Activated CD8-positive, alpha-beta memory T cell treated with anti-CD3 and anti-CD28 coated beads, Interleukin-2, amount 50 U/mL, for 48 hours (primary cell): Measurements from ENCODE around the gene TRPM6.
"Not testable (repeated sequence)": the region's sequence is repeated elsewhere in the genome, so short reads cannot be mapped to it uniquely, and the experiment has no call there.

Source experiments
- DNase-seq: peaks from one replicate; pipeline ENCODE4 v3.0.0-alpha.2; 2020

TRPM6 gene

GRCh38 chr9:74887041-74887980 is at the start of gene TRPM6:
TRPM6 (minus strand) TSS chr9:74887921; CDS start chr9:74887856, 65 bp downstream.
- DNase-seq = peak; percentile 78

DNA sequence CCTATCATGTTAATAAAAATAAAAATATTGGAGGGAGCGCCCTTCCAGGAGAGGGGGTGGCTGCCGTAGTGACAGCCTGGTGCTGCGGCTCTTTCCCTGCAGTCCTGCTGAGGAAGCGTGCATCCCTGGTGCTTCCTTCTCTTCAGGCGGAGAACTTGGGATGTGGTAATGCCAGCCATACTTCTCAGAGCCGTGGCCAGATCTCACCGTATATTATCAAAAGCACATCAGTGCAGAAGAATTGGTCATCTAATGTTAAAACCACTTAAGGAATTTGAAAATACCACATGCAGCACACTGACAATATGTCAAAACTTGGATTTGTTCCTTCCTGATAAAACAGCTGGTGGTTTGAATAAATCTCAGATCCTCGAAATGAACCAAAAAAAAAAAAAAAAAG is 47.3 kb upstream of the TRPM6 start:
- DNase-seq = no peak

GRCh38 chr9:74921737-74922136 is 34.0 kb upstream of the TRPM6 start:
- no peak for DNase-seq

DNA sequence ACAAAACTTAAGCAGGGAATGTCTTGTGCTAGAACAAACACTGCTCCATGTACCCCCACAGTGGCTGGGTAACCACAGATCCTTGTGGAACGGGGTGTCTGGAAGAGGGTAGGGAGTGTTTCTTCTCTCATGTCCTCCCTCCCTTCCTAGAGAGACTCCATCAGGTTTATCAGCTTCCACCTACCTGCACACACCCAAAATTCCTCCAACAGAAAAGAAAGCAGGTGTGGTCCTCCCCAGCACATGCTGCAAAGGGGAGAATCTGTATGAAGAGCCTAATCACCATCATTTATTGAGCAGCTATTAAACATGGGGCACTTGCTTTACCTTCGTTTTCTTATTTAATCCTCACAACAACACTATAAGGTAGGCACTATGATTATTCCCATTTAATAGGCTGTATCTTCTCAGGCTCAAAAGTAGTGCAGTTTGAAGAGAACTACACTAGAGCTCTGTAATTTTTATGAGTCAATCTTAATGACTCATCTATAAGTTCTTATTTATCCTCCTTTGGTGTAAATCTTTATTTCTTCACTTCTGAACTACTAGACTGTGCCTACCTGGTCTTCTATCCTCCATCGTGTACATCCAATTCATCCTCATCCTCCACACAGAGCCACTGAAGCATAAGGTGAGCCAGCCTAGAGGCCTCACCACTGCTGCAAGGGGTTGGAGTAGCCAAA is 33.4 kb upstream of the TRPM6 start:
- no peak for DNase-seq

- DNase-seq = no peak
Measured at GRCh38 chr9:74910036-74910435, 22.3 kb upstream of the TRPM6 start.

- DNase-seq = no peak
Measured at GRCh38 chr9:74908665-74909064, 20.9 kb upstream of the TRPM6 start.

DNA sequence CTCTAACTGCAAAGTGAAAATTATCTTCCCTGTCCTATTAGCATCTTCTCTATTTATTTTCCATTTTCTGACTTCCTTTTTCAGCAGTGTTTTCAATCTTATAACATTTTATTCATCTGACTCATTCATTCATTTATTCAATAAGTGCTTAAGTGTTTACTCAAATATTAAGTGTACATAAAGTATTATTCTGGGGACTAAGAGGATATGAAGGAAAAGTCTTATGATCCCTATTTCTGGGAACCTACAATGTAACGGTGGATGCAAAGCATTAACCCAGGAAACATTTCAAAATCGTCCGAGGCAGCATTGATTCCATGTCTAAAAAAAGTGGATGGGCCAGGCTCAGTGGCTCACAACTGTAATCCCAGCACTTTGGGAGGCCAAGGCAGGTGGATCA is 19.4 kb upstream of the TRPM6 start:
- no peak for DNase-seq

- DNase-seq = no peak
Measured at GRCh38 chr9:74901001-74901400, 13.3 kb upstream of the TRPM6 start.

DNA sequence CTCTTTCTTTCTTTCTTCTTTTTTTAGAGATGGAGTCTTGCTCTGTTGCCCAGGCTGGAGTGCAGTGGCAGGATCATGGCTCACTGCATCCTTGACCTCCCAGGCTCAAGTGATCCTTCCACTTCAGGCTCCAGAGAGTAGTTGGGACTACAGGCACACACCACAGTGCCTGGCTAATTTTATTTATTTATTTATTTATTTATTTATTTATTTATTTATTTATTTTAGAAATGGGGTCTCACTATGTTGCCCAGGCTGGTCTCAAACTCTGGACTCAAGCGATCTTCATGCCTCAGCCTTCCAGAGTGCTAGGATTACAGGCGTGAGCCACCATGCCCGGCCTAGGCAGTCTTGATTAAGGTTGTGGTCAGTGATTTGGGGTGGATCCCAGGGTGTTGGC is 728 bp upstream of the TRPM6 start:
- not testable (repeated sequence) for DNase-seq

GRCh38 chr9:74887981-74888370 is 255 bp upstream of the TRPM6 start:
- DNase-seq = no peak

GRCh38 chr9:74876382-74876949 is 11.3 kb downstream of the TRPM6 start:
- no peak for DNase-seq

DNA sequence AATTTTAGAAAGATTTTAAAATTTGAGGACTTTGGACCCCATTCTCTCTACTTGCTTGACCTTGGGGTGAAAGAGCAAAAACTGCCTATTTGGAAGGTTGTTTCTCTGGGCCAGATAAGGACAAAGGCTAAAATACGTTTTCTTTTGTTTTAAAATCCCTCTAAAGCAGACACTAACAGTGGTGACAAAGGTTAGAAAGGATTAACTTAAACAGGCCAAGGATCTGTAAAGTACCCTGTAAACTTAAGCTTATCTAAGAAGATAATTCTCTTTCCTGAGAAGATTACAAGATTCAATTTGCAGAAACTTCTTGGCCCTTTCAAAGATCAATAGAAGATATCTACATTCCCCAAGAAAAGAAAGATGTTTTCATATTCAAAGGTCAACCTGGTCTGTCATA is 12.1 kb downstream of the TRPM6 start:
- DNase-seq = no peak

- DNase-seq = no peak
Measured at GRCh38 chr9:74874220-74874619, 13.5 kb downstream of the TRPM6 start.

- no peak for DNase-seq
Measured at GRCh38 chr9:74872619-74873233, 15.0 kb downstream of the TRPM6 start.

- DNase-seq = no peak
Measured at GRCh38 chr9:74867483-74867882, 20.2 kb downstream of the TRPM6 start.

GRCh38 chr9:74865177-74865576 is 22.5 kb downstream of the TRPM6 start:
- DNase-seq = no peak

GRCh38 chr9:74861773-74862474 is 25.8 kb downstream of the TRPM6 start:
- no peak for DNase-seq

GRCh38 chr9:74861071-74861470 is 26.6 kb downstream of the TRPM6 start:
- no peak for DNase-seq

DNA sequence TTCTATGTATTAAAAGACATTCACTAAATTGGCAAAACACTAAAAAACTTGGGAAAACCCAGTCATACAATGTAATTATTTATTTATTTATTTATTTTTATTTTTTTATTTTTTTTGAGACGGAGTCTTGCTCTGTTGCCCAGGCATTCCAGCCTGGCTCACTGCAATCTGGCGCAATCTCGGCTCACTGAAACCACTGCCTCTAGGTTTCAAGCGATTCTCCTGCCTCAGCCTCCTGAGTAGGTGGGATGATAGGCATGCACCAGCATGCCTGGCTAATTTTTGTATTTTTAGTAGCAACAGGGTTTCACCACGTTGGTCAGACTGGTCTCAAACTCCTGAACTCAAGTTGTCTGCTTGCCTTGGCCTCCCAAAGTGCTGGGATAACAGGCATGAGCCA is 27.5 kb downstream of the TRPM6 start:
- DNase-seq = not testable (repeated sequence)

DNA sequence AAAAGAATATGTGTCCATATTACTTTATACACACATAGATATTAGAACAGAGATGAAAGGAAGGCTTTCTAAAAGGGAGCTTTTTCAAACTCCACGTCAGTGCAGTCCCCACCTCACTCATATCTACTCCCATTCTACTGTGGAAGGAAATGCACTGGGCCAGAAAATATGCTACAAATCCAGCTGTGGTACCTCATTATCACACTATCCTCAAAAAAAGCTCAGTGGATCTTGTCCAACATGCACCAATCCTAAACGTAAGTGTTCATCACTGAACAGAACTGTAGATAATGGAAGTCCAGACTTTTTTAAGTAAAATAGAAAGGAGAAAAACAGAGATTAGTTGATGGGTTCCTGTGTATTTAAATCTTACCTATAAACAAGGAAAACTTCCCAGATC is 27.9 kb downstream of the TRPM6 start:
- no peak for DNase-seq

DNA sequence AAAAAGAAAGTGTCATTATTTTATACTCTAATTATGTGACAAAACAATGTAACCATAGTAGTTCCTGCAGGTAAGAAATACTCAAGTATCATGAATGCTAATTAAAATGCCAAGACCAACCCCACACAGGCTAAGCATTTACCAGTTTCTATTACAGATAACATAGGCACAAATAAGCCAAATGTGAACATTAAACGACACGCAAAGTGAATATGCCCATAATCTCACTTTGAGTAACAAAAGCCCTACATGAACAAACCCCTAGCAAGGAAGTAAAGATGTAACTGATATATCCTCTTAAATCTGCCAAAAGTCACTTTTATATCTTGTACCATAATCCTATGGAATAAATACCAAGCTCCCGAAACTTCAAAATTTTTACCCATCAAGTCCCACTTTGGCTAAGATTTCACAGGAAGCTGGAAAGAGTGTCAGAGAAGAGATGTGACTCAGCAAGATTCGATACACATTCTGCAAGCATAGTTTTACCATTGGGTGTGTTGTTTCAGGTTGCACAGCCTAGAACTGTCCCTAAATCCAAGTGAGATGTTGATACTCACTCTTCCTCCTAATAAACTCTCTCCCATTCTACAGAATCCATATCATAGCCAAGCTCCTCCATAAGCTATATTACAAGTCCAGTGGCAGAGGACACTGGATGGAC is 28.8 kb downstream of the TRPM6 start:
- DNase-seq = no peak

- no peak for DNase-seq
Measured at GRCh38 chr9:74856989-74857388, 30.7 kb downstream of the TRPM6 start.
